GM12878 (cell line): ENCODE measurements around the gene EPDR1. TPM values are rescaled to one million over a fixed set of nuclear protein-coding genes. Genes with fewer than 3 reads are reported as not detected.

Source experiments
- ATAC-seq: fragments of 200-7000 bp; cut with Tn5 transposase; 3 replicates; pipeline ENCODE4 v1.9.1; 2020; ENCODE audit warnings: mild to moderate bottlenecking, moderate library complexity
- BruUV-seq: library from RNA; stranded (reverse); fragments of 400-500 nt; replicated peaks from 2 replicates; lab custom pipeline; 2021; lab: Mats Ljungman, UMichigan
- CTCF ChIA-PET: fragments of 300-600 bp; sonication (Branson Sonifier 250); formaldehyde crosslinking; extraction: SDS; loops from one replicate; lab custom pipeline; 2021; ENCODE audit warnings: inconsistent platforms; lab: Yijun Ruan, JAX
- POLR2A ChIA-PET: fragments of 350-600 bp; formaldehyde crosslinking; extraction: SDS; loops from one replicate; lab custom pipeline; 2021; ENCODE audit warnings: inconsistent platforms; lab: Charles Lee
- RAD21 ChIA-PET: fragments of 300-600 bp; sonication (Branson Sonifier 250); formaldehyde crosslinking; loops from one replicate; lab custom pipeline; 2023; ENCODE audit warnings: antibody characterized with exemption; ENCODE audit not compliant: unreplicated experiment; lab: Charles Lee
- SMC1A ChIA-PET: fragments of 300-600 bp; sonication (Branson Sonifier 250); formaldehyde crosslinking; loops from one replicate; lab custom pipeline; 2023; ENCODE audit not compliant: unreplicated experiment, uncharacterized antibody; lab: Charles Lee
- DNase-seq: peaks from one replicate; pipeline ENCODE4 v3.0.0-alpha.2; 2011; ENCODE audit warnings: low read depth, low spot score
- FAIRE-seq: peaks from 3 replicates; lab custom pipeline; 2011; peaks lifted over from hg19 to GRCh38; lab: Jason Lieb, UNC
- H2AFZ ChIP-seq: 2 replicates; pipeline ENCODE4 v1.6.0; 2011; ENCODE audit warnings: low read depth, low read length, control low read depth; ENCODE audit not compliant: control insufficient read depth
- H3K27ac ChIP-seq: 2 replicates; pipeline ENCODE4 v1.5.1; 2011; ENCODE audit warnings: control low read depth; ENCODE audit not compliant: control insufficient read depth, insufficient read depth
- H3K27me3 ChIP-seq, 2 experiments: replicated peaks in 1 of 2; 2 replicates each; pipeline versions ENCODE4 v1.6.0 to v1.6.1; 2011; ENCODE audit warnings: low read length in 1 of 2; ENCODE audit not compliant: control insufficient read depth in 2 of 2, insufficient read depth in 2 of 2
- H3K36me3 ChIP-seq, 2 experiments: 2 replicates each; pipeline ENCODE4 v1.5.1; 2011; ENCODE audit warnings: low read length in 1 of 2; ENCODE audit not compliant: control insufficient read depth in 2 of 2, insufficient read depth in 2 of 2
- H3K4me1 ChIP-seq: 2 replicates; pipeline ENCODE4 v1.6.1; 2011; ENCODE audit warnings: mild to moderate bottlenecking, low read length, moderate library complexity, mixed read lengths; ENCODE audit not compliant: control insufficient read depth, insufficient read depth
- H3K4me2 ChIP-seq: 2 replicates; pipeline ENCODE4 v1.6.0; 2011; ENCODE audit warnings: control low read depth; ENCODE audit not compliant: control insufficient read depth, insufficient read depth
- H3K4me3 ChIP-seq: fragments of 200-600 bp; sonication (generic); 2 replicates; pipeline ENCODE4 v1.5.1; 2016
- H3K79me2 ChIP-seq: 2 replicates; pipeline ENCODE4 v1.6.0; 2011; ENCODE audit warnings: low read length; ENCODE audit not compliant: control insufficient read depth, insufficient read depth
- H3K9ac ChIP-seq: 2 replicates; pipeline ENCODE4 v1.8.0; 2011; ENCODE audit warnings: low read length, control low read depth, mixed read lengths; ENCODE audit not compliant: control insufficient read depth, insufficient read depth
- H3K9me3 ChIP-seq: replicated peaks from 3 replicates; pipeline ENCODE4 v1.5.1; 2011; ENCODE audit warnings: mild to moderate bottlenecking, low read length; ENCODE audit not compliant: control insufficient read depth, insufficient read depth
- H4K20me1 ChIP-seq: 2 replicates; pipeline ENCODE4 v1.6.0; 2011; ENCODE audit not compliant: control insufficient read depth, insufficient read depth
- BMI1 ChIP-seq: fragments of 450-650 bp; IDR thresholded peaks from 2 replicates; pipeline ENCODE4 v1.6.1; 2016; ENCODE audit warnings: mild to moderate bottlenecking, moderate library complexity, borderline replicate concordance
- BRCA1 ChIP-seq: IDR thresholded peaks from 2 replicates; pipeline ENCODE4 v1.6.1; 2011; ENCODE audit warnings: low read depth, low read length, improper control_type of control experiment
- CHD1 ChIP-seq: IDR thresholded peaks from 2 replicates; pipeline ENCODE4 v1.6.1; 2012; ENCODE audit warnings: low read depth, low read length, improper control_type of control experiment
- CREB1 ChIP-seq: IDR thresholded peaks from 2 replicates; pipeline ENCODE4 v1.6.1; 2012; ENCODE audit warnings: low read depth, mild to moderate bottlenecking, inconsistent platforms
- ESRRA ChIP-seq: IDR thresholded peaks from 2 replicates; pipeline ENCODE4 v1.6.1; 2012; ENCODE audit warnings: mild to moderate bottlenecking, low read length, improper control_type of control experiment
- FOXM1 ChIP-seq: IDR thresholded peaks from 2 replicates; pipeline ENCODE4 v1.6.1; 2012; ENCODE audit warnings: low read depth, mild to moderate bottlenecking, inconsistent platforms, low read length, moderate library complexity
- IRF4 ChIP-seq: IDR thresholded peaks from 2 replicates; pipeline ENCODE4 v1.6.1; 2011; ENCODE audit warnings: low read depth, low read length
- KDM1A ChIP-seq: fragments of 200-600 bp; sonication (generic); IDR thresholded peaks from 2 replicates; pipeline ENCODE4 v1.6.1; 2016; ENCODE audit warnings: borderline replicate concordance
- NKRF ChIP-seq: fragments of 450-650 bp; conservative IDR thresholded peaks from 2 replicates; pipeline ENCODE4 v1.6.1; 2017; ENCODE audit warnings: mild to moderate bottlenecking, moderate library complexity
- PAX8 ChIP-seq: fragments of 450-650 bp; IDR thresholded peaks from 2 replicates; pipeline ENCODE4 v1.6.1; 2017; ENCODE audit warnings: mild to moderate bottlenecking, moderate library complexity
- PKNOX1 ChIP-seq: fragments of 450-650 bp; IDR thresholded peaks from 2 replicates; pipeline ENCODE4 v1.6.1; 2016; ENCODE audit warnings: mild to moderate bottlenecking
- RUNX3 ChIP-seq: IDR thresholded peaks from 2 replicates; pipeline ENCODE4 v1.6.1; 2012; ENCODE audit warnings: low read length, inconsistent platforms
- SREBF2 ChIP-seq: IDR thresholded peaks from 2 replicates; pipeline ENCODE4 v1.6.1; 2012; ENCODE audit warnings: mild to moderate bottlenecking, low read length
- SUPT20H ChIP-seq: IDR thresholded peaks from 2 replicates; pipeline ENCODE4 v1.6.1; 2011; ENCODE audit warnings: low read depth, mild to moderate bottlenecking, low read length, moderate library complexity, borderline replicate concordance; ENCODE audit not compliant: control insufficient read depth
- YY1 ChIP-seq: IDR thresholded peaks from 2 replicates; pipeline ENCODE4 v1.6.1; 2011; ENCODE audit warnings: low read depth, mild to moderate bottlenecking, low read length
- ZNF24 ChIP-seq: fragments of 450-650 bp; IDR thresholded peaks from 2 replicates; pipeline ENCODE4 v1.6.1; 2017; ENCODE audit warnings: antibody characterized with exemption, mild to moderate bottlenecking
- ZSCAN29 ChIP-seq: fragments of 450-650 bp; IDR thresholded peaks from 2 replicates; pipeline ENCODE4 v1.6.1; 2017; ENCODE audit warnings: mild to moderate bottlenecking, moderate library complexity
- WGBS: methylation state at CpG from one replicate; pipeline ENCODE4 v1.1.6; 2016; ENCODE audit warnings: low lambda C conversion rate; ENCODE audit not compliant: insufficient replicate concordance, insufficient coverage; ENCODE audit errors: missing lambda C conversion rate; 5-methylcytosine and 5-hydroxymethylcytosine counted together
- in situ Hi-C: fragments of 300-500 bp; cut with MboI; formaldehyde crosslinking; loops from 9 replicates; pipeline ENCODE4 v1.14.3; 2018; ENCODE audit warnings: mixed read lengths
- intact Hi-C: fragments of 100-400 bp; cut with micrococcal nuclease; formaldehyde crosslinking; loops from one replicate; pipeline ENCODE4 v1.14.2; 2022; ENCODE audit not compliant: unreplicated experiment
- polyA plus RNA-seq, 11 experiments: library from polyadenylated mRNA; depleted of rRNA in 4 of 11; unstranded in 6 of 11; stranded (reverse) in 5 of 11; fragments of >200 nt; fragmentation: Nextera tagmentation in 4 of 11; fragmentation: Illumina TruSeq in 1 of 11; extraction: Ambion mirVana in 4 of 11; extraction: Trizol in 1 of 11; gene quantifications; 1 replicate in 1 of 11; 2 replicates in 10 of 11; pipeline versions ENCODE4 v1.2.1 to v1.2.3, GENCODE V29; 2011 to 2016; ENCODE audit warnings: inconsistent platforms in 2 of 11, missing spikeins in 2 of 11, low read depth in 1 of 11
- total RNA-seq, 4 experiments: library from RNA; depleted of rRNA in 3 of 4; stranded (reverse); fragments of >200 nt in 3 of 4; fragmentation: Illumina TruSeq in 1 of 4; extraction: Trizol in 1 of 4; gene quantifications; 2 replicates each; pipeline versions ENCODE4 v1.2.1 to v1.2.3, GENCODE V29; 2013 to 2021
- TF ChIP-seq, protein P1 (sequence below): fragments of 450-650 bp; IDR thresholded peaks from 2 replicates; pipeline ENCODE4 v1.6.1; 2017; ENCODE audit warnings: mild to moderate bottlenecking, moderate library complexity

The EPDR1 gene
- total and polyA plus RNA-seq, 10 of the 15 experiments (the other 5 are each of a cell fraction or from before 2014, with no cell fraction given): 1.2 to 18.8 (median 4.7) TPM

- TF ChIP-seq SREBF2 (no peak), ESRRA (no peak), IRF4 (no peak), FOXM1 (no peak), ZNF24 (no peak), YY1 (no peak), CREB1 (no peak), BMI1 (no peak)
- TF ChIP-seq, protein P1, sequence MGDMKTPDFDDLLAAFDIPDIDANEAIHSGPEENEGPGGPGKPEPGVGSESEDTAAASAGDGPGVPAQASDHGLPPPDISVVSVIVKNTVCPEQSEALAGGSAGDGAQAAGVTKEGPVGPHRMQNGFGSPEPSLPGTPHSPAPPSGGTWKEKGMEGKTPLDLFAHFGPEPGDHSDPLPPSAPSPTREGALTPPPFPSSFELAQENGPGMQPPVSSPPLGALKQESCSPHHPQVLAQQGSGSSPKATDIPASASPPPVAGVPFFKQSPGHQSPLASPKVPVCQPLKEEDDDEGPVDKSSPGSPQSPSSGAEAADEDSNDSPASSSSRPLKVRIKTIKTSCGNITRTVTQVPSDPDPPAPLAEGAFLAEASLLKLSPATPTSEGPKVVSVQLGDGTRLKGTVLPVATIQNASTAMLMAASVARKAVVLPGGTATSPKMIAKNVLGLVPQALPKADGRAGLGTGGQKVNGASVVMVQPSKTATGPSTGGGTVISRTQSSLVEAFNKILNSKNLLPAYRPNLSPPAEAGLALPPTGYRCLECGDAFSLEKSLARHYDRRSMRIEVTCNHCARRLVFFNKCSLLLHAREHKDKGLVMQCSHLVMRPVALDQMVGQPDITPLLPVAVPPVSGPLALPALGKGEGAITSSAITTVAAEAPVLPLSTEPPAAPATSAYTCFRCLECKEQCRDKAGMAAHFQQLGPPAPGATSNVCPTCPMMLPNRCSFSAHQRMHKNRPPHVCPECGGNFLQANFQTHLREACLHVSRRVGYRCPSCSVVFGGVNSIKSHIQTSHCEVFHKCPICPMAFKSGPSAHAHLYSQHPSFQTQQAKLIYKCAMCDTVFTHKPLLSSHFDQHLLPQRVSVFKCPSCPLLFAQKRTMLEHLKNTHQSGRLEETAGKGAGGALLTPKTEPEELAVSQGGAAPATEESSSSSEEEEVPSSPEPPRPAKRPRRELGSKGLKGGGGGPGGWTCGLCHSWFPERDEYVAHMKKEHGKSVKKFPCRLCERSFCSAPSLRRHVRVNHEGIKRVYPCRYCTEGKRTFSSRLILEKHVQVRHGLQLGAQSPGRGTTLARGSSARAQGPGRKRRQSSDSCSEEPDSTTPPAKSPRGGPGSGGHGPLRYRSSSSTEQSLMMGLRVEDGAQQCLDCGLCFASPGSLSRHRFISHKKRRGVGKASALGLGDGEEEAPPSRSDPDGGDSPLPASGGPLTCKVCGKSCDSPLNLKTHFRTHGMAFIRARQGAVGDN: no peak
These were observed 54.3 kb downstream of the EPDR1 start (continued) for GRCh38 chr7:37974711-37975110.

DNA sequence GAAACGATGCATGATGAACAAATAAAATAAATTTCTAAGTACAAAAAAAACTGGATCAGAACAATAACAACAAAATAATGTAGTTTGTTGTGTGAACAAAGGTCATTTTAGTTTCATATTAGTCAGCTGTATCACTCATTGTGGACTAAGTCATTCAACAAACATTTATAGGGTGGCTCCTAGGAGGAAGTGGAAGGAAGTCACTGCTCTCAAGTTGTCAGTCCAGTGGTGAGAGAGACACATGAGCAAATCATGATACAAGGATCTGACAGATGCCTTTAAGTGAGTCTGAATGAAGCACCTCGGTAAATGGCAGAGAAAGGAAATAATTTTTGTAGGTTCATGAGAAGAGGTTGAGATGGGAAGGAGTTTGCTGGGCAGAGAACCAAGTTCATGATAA is 56.8 kb downstream of the EPDR1 start:
- BruUV-seq: no TSS peak
- H3K79me2 ChIP-seq: no peaks in the 10 kb centered on the region
- H4K20me1 ChIP-seq: no peaks in the 10 kb centered on the region
- no peak for TF ChIP-seq ZSCAN29
- TF ChIP-seq CHD1: no peak
- TF ChIP-seq PKNOX1: no peak
- TF ChIP-seq PAX8: no peak
- TF ChIP-seq RUNX3: no peak
- TF ChIP-seq KDM1A: no peak
- no peak for TF ChIP-seq BRCA1
- TF ChIP-seq NKRF: no peak
- no peak for TF ChIP-seq SUPT20H
- intact Hi-C loops: no loop called here
- ChIA-PET POLR2A (no interaction called here), RAD21 (no interaction called here), CTCF (interaction anchor here (1.4 to 2.1 kb wide), 2 partner anchors 56 to 59 kb away, joined by 3 to 9 read pairs; partner anchors contain the start of gene EPDR1), SMC1A (interaction anchor here (0.8 to 1.1 kb wide), 2 partner anchors 10 to 60 kb away, joined by 3 to 4 read pairs; partner anchors contain the start of gene SFRP4)
- H3K4me2 ChIP-seq: no peak overlapping the region
- H3K4me3 ChIP-seq: no peak overlapping the region
- H2AFZ ChIP-seq: no peak overlapping the region
- DNase-seq (no peak), FAIRE-seq (no peak), ATAC-seq (no peak)
- in situ Hi-C loops: no loop called here
- no peaks in the 10 kb centered on the region for H3K9me3 ChIP-seq
- 9% methylated on average over 2 of the region's 2 CpGs for WGBS
- H3K36me3 ChIP-seq: no peaks in the 10 kb centered on the region
- no peak overlapping the region for H3K9ac ChIP-seq
- no peaks in the 10 kb centered on the region for H3K27me3 ChIP-seq
- no peak overlapping the region for H3K27ac ChIP-seq
- no peaks in the 10 kb centered on the region for H3K4me1 ChIP-seq
